Activated CD8-positive, alpha-beta memory T cell treated with anti-CD3 and anti-CD28 coated beads, Interleukin-2, amount 50 U/mL, for 24 hours (primary cell): ENCODE measurements around the gene PLXNB2.

Experiments
- DNase-seq: peaks from one replicate; pipeline ENCODE4 v3.0.0-alpha.2; 2020; ENCODE audit errors: extremely low read depth

The PLXNB2 gene

GRCh38 chr22:50264104-50264745, 43.2 kb downstream of the PLXNB2 start:
- no peak for DNase-seq

GRCh38 chr22:50262973-50263617, 44.4 kb downstream of the PLXNB2 start:
- no peak for DNase-seq

- no peak for DNase-seq
Measured at GRCh38 chr22:50262460-50262911, 45.0 kb downstream of the PLXNB2 start.

GRCh38 chr22:50261615-50262459, 45.6 kb downstream of the PLXNB2 start, which contains the start of gene MAPK12:
TSS of gene MAPK12 (minus strand) at chr22:50261683. CDS start at chr22:50261509, 174 bp downstream.
- no peak for DNase-seq

- DNase-seq: no peak
Measured at GRCh38 chr22:50260801-50261614, 46.4 kb downstream of the PLXNB2 start.

- no peak for DNase-seq
Measured at GRCh38 chr22:50260434-50260800, 47.0 kb downstream of the PLXNB2 start.

- no peak for DNase-seq
Measured at GRCh38 chr22:50259302-50259701, 48.1 kb downstream of the PLXNB2 start.

- DNase-seq: no peak
Measured at GRCh38 chr22:50258361-50259292, 48.8 kb downstream of the PLXNB2 start.

GRCh38 chr22:50257451-50258360, 49.7 kb downstream of the PLXNB2 start:
- no peak for DNase-seq

- no peak for DNase-seq
Measured at GRCh38 chr22:50257041-50257440, 50.4 kb downstream of the PLXNB2 start.

GRCh38 chr22:50256258-50256862, 51.1 kb downstream of the PLXNB2 start:
- DNase-seq: no peak

GRCh38 chr22:50255607-50256006, 51.8 kb downstream of the PLXNB2 start:
- DNase-seq: no peak

GRCh38 chr22:50255099-50255498, 52.3 kb downstream of the PLXNB2 start:
- DNase-seq: no peak

GRCh38 chr22:50253941-50254340, 53.5 kb downstream of the PLXNB2 start:
- no peak for DNase-seq

- DNase-seq: no peak
Measured at GRCh38 chr22:50253046-50253915, 54.2 kb downstream of the PLXNB2 start.

GRCh38 chr22:50252082-50253045, 55.1 kb downstream of the PLXNB2 start:
- no peak for DNase-seq
